ENCODE data around the gene COA8.
"Not testable (repeated sequence)": the region's sequence is repeated elsewhere in the genome, so short reads cannot be mapped to it uniquely, and the experiment has no call there.

The COA8 gene

DNA sequence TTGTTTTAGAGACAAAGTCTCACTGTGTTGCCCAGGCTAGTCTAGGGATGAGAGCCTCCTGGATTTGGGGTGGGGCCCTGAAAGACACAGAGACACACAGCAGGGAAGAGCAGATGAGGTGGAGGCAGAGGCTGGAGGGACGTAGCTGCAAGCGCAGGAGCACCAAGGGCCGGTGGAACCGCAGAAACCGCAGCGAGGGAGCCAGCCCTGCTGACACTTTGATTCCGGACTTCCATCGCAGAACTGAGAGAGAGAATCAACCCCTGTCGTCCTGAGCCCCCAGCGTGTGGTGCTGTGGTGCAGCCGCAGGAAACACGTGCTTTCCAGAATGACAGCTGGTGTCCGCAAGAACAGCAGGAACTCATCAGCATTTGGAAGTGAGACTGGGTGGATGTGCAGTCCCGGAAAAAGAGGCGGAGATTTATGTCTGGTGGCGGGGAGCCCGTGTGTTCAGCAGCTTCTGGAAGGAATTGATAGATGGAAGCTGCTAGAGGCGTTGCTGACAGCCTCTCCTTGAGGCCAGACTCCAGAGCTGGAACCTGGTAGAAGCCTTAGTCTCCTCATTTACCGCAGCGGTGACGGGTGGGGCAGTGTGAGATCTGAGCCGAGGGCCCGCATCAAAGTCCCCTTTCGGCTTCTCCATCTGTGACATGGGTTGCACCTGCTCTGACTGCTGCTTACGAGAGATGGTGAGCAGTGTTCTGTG lies 44.4 kb downstream of the COA8 start:
- DNase-seq (peak; percentile 43 to 72), ATAC-seq (peak; percentile 90)
- H3K9me3 Mint-ChIP-seq = peaks cover 8 to 12% of the 10 kb centered on the region in 2 donors
- peaks cover 21% of the 10 kb centered on the region for H3K4me1 Mint-ChIP-seq
- peaks cover 51% of the 10 kb centered on the region for H3K27me3 Mint-ChIP-seq
- H3K4me3 Mint-ChIP-seq = peak overlapping the region; percentile 69 to 81
- H3K27ac Mint-ChIP-seq = peak overlapping the region in 1 of 2 donors; percentile 75

GRCh38 chr14:103607822-103608221 lies 45.1 kb downstream of the COA8 start:
- ATAC-seq = peak; percentile 19
- Mint-ChIP-seq H3K27me3 (peaks cover 51% of the 10 kb centered on the region), H3K4me3 (peak overlapping the region; percentile 69 to 81), H3K27ac (peak overlapping the region; percentile 40 to 60), H3K4me1 (peaks cover 21% of the 10 kb centered on the region), H3K9me3 (peaks cover 8 to 12% of the 10 kb centered on the region in 2 donors)
- DNase-seq = no peak

GRCh38 chr14:103609081-103609480 lies 46.3 kb downstream of the COA8 start:
- Mint-ChIP-seq H3K9me3 (peaks cover 8 to 12% of the 10 kb centered on the region in 2 donors), H3K4me1 (peaks cover 21% of the 10 kb centered on the region), H3K27me3 (peaks cover 51% of the 10 kb centered on the region)
- not testable (repeated sequence) for H3K27ac Mint-ChIP-seq, ATAC-seq, DNase-seq, H3K4me3 Mint-ChIP-seq

- no peak for DNase-seq
- Mint-ChIP-seq H3K9me3 (peaks cover 8 to 12% of the 10 kb centered on the region in 2 donors), H3K4me3 (no peak overlapping the region), H3K27me3 (peaks cover 51% of the 10 kb centered on the region), H3K27ac (no peak overlapping the region), H3K4me1 (peaks cover 21% of the 10 kb centered on the region)
- no peak for ATAC-seq
These were observed 48.5 kb downstream of the COA8 start for GRCh38 chr14:103611215-103611614.

- Mint-ChIP-seq H3K27ac (no peak overlapping the region), H3K4me1 (no peaks in the 10 kb centered on the region), H3K4me3 (no peak overlapping the region), H3K9me3 (peaks cover 8 to 12% of the 10 kb centered on the region in 2 donors), H3K27me3 (peaks cover 40% of the 10 kb centered on the region)
- no peak for ATAC-seq
- DNase-seq = no peak
These were observed 50.8 kb downstream of the COA8 start for GRCh38 chr14:103613517-103613916.

- DNase-seq (no peak), ATAC-seq (no peak)
- Mint-ChIP-seq H3K9me3 (peaks cover 0 to 2% of the 10 kb centered on the region in 2 donors), H3K27ac (no peak overlapping the region), H3K27me3 (peaks cover 25% of the 10 kb centered on the region), H3K4me3 (no peak overlapping the region), H3K4me1 (no peaks in the 10 kb centered on the region)
These were observed 54.0 kb downstream of the COA8 start for GRCh38 chr14:103616635-103617300.

GRCh38 chr14:103619057-103619456 lies 56.3 kb downstream of the COA8 start:
- no peak for DNase-seq

GRCh38 chr14:103621860-103622259 lies 59.1 kb downstream of the COA8 start:
- H3K27ac Mint-ChIP-seq = no peak overlapping the region
- peaks cover 39% of the 10 kb centered on the region for H3K27me3 Mint-ChIP-seq
- H3K4me1 Mint-ChIP-seq = peaks cover 27% of the 10 kb centered on the region
- H3K9me3 Mint-ChIP-seq = no peaks in the 10 kb centered on the region
- DNase-seq (no peak), ATAC-seq (no peak)
- H3K4me3 Mint-ChIP-seq = no peak overlapping the region

More at GRCh38 chr14:103619057-103619456, 56.3 kb downstream of the COA8 start:
- Mint-ChIP-seq H3K27ac (no peak overlapping the region), H3K4me3 (no peak overlapping the region), H3K9me3 (no peaks in the 10 kb centered on the region), H3K27me3 (peaks cover 38% of the 10 kb centered on the region), H3K4me1 (peaks cover 4% of the 10 kb centered on the region)
- ATAC-seq = no peak

DNA sequence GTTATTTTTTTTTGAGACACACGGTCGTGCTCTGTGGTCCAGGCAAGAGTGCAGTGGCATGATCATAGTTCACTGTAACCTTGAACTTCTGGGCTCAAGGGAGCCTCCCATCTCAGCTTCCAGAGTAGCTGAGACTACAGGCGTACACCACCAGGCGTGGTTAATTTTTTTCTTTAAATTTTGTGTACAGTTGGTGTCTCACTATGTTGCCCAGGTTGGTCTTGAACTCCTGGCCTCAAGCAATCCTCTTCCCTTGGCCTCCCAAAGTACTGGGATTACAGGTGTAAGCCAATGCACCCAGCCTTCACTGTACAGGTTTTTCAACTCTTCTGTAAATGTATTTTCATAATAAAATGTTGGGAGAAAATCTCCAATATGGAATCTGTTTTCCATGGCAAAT lies 60.5 kb downstream of the COA8 start:
- Mint-ChIP-seq H3K27ac (no peak overlapping the region), H3K4me1 (peaks cover 27% of the 10 kb centered on the region)

GRCh38 chr14:103623883-103624482 lies 61.2 kb downstream of the COA8 start:
- peak overlapping the region in 1 of 2 donors; percentile 93 for H3K27ac Mint-ChIP-seq
- no peak for ATAC-seq
- H3K4me1 Mint-ChIP-seq = peaks cover 27% of the 10 kb centered on the region
- peaks cover 35% of the 10 kb centered on the region for H3K27me3 Mint-ChIP-seq
- DNase-seq = no peak
- H3K4me3 Mint-ChIP-seq = peak overlapping the region in 1 of 2 donors; percentile 74
- no peaks in the 10 kb centered on the region for H3K9me3 Mint-ChIP-seq

More for the DNA sequence above, 60.5 kb downstream of the COA8 start:
- Mint-ChIP-seq H3K4me3 (no peak overlapping the region), H3K9me3 (no peaks in the 10 kb centered on the region), H3K27me3 (peaks cover 35% of the 10 kb centered on the region)
- ATAC-seq = no peak
- DNase-seq = no peak

DNA sequence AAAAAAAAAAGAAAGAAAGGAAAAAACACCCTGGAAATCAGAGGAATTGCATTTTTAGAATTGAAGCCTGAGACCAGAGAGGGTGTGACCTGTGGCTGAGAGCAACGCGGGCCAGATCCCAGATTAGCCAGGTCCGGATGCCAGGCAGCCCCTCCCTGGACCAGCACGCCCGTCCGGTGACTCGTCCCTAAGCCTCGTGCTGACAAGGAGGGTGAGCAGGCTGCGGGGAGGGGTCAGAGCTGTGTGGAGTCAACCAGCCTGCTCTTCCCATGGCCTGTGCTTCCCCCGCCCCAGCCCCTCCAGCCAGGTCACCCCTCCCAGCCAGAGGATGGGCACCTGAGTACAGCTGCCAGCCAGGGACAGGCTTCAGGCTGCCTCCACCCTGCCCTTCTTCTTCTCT lies 62.1 kb downstream of the COA8 start:
- peaks cover 26% of the 10 kb centered on the region for H3K27me3 Mint-ChIP-seq
- peak overlapping the region; percentile 74 to 80 for H3K4me3 Mint-ChIP-seq
- peaks cover 27% of the 10 kb centered on the region for H3K4me1 Mint-ChIP-seq
- DNase-seq (no peak), ATAC-seq (peak; percentile 3)
- peak overlapping the region in 1 of 2 donors; percentile 34 for H3K27ac Mint-ChIP-seq
- no peaks in the 10 kb centered on the region for H3K9me3 Mint-ChIP-seq

DNA sequence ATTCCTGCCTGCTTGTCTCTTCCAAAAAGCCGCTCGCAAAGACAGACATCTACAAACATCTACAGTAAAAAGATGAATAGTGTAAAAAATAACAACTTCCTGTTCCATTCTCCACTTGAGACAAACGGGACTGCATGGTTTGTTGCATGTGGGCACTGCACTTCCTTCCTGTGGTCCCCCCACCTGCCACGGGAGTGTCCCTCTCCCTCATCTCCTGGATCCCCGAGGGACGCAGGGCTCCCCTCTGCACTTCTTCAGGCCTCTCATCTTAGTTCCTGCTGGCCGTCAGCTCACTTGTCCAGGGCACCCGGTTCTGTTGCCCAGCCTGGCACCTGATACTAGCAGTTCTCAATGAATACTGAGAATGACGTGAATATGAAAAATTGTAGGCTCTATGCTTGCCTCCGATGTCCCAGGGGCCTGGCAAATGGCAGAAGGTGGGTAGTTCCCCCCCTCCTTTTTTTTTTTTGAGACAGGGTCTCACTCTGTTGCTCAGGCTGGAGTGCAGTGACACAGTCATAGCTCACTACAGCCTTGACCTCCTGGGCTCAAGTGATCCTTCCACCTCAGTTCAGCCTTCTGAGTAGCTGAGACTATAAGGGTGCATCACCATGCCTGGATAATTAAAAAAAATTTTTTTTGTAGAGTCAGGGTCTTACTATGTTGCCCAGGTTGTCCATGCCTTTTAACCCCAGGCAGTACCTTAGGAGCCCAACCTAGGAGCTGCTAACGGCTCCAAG lies 62.8 kb downstream of the COA8 start:
- Mint-ChIP-seq H3K4me1 (peaks cover 28% of the 10 kb centered on the region), H3K27me3 (peaks cover 26% of the 10 kb centered on the region), H3K27ac (peak overlapping the region; percentile 37 to 55), H3K9me3 (no peaks in the 10 kb centered on the region), H3K4me3 (peak overlapping the region; percentile 74 to 80)
- peak in 1 of 2 donors; percentile 31 for DNase-seq
- ATAC-seq = peak; percentile 35

DNA sequence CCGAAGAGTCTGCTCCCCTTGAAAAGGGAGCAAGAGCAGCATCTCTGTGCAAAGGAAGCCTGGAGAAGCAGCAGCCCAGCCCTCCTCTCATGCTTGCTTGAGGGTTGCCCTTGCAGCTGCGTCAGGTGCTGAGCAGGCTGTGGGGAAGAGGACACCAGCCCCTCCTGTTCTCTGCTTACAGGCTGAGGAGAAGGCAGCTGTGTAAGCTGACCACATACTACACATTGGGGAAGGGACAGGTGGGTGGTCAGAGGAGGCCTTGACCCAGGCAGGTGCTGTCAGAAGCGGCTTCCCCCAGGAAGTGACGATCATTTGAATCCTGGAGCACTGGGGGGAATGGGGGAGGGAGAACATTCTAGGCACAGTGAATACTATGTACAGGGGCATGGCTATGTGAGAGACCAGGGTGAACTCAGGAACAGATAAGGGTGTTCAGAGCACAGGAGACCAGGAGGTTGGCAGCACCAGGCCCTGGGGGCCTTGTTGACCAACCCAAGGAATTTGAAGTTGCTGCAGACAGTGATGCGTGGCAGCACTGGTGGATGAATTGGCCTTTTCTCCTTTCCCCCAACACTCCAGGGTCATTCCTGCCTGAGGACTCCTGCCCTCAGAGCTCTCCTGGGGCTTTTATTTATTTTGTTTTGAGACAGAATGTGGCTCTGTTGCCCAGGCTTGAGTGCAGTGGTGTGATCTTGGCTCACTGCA lies 63.5 kb downstream of the COA8 start:
- no peak for DNase-seq

DNA sequence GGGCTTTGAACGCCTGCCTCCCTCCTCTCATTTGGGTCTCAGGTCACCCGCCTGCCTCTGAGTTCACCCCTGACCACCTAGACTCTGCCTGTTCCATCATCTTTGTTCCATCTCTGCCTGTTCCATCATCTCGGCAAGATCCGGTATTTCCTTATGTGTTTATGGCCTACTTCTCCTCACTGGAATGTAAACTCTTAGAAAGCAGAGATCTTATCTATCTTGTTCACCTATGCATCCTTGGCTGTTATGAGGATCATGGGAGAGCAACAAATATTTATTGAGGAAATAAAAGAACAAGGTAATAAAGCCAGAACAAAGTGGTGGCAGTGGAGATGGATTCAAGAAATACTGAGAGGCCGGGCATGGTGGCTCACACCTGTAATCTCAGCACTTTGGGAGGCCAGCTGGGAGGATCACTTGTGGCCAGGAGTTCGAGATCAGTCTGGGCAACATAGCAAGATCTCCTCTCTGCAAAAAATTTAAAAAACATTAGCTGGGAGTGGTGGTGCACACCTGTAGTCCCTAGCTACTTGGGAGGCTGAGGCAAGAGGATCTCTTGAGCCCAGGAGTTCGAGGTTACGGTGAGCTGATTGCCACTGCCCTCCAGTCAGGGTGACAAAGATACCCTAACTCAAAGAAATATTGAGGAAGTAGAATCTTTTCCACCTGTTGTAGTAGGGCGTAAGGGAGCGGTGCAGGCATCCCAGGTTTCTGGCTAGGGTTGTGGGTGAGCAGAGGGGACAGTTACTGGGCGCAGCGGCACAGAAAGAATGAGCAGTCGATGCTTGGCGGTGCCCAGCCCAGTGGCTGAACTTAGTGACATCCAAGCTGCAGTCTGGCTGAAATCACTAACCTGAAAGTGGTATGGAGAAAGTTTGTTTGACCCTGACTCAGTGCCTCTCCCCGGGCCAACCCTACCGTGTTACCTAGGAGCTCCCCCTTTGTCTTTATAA lies 64.6 kb downstream of the COA8 start:
- Mint-ChIP-seq H3K27me3 (peaks cover 18% of the 10 kb centered on the region), H3K4me3 (peak overlapping the region; percentile 92 to 94), H3K4me1 (peaks cover 37% of the 10 kb centered on the region), H3K9me3 (no peaks in the 10 kb centered on the region), H3K27ac (peak overlapping the region in 1 of 2 donors; percentile 10)
- ATAC-seq (no peak), DNase-seq (no peak)

More for the DNA sequence above, 63.5 kb downstream of the COA8 start:
- peaks cover 26% of the 10 kb centered on the region for H3K27me3 Mint-ChIP-seq
- peaks cover 33% of the 10 kb centered on the region for H3K4me1 Mint-ChIP-seq
- no peaks in the 10 kb centered on the region for H3K9me3 Mint-ChIP-seq
- H3K27ac Mint-ChIP-seq = no peak overlapping the region
- no peak for ATAC-seq
- H3K4me3 Mint-ChIP-seq = no peak overlapping the region
